ENCODE results near the gene IBA57. TPM values are rescaled to one million over a fixed set of nuclear protein-coding genes. Genes with fewer than 3 reads are reported as not detected.

Gene IBA57
- polyA plus RNA-seq, 1 donor (not counting 4 experiments of a cell fraction or from before 2014, with no cell fraction given) = 1.5 TPM

- FAIRE-seq (no peak), DNase-seq (ENCODE audit: low read depth, low spot score) (no peak)
- Histone ChIP-seq H3K36me3 (ENCODE audit: control insufficient read depth in 2 of 2, extremely low read depth in 1 of 2, insufficient read depth in 2 of 2, low read length in 2 of 2) (peaks cover 25 to 43% of the 10 kb centered on the region in 2 experiments), H3K9ac (ENCODE audit: control insufficient read depth, extremely low read depth, insufficient read depth, low read length) (peak within 1 kb of the TSS; percentile 33), H3K27me3 (ENCODE audit: control insufficient read depth, extremely low read depth, insufficient read depth, low read length) (no peaks in the 10 kb centered on the region), H3K27ac (ENCODE audit: control insufficient read depth, insufficient read depth, low read length) (peak within 1 kb of the TSS; percentile 26), H2AFZ (ENCODE audit: control insufficient read depth, low read length) (no peak within 1 kb of the TSS), H3K4me3 (ENCODE audit: control insufficient read depth in 2 of 3, extremely low read depth in 1 of 3, insufficient read depth in 2 of 3, low read depth in 1 of 3, low read length in 3 of 3) (peak within 1 kb of the TSS in 2 of 3 experiments; percentile 14 to 38), H3K79me2 (ENCODE audit: control insufficient read depth, insufficient read depth, low read length) (peaks cover 35% of the 10 kb centered on the region), H3K4me2 (ENCODE audit: control insufficient read depth, extremely low read depth, insufficient read depth, low read depth, low read length) (peak within 1 kb of the TSS; percentile 56), H3K9me3 (ENCODE audit: control insufficient read depth, low read depth, low read length) (no peaks in the 10 kb centered on the region), H3K4me1 (ENCODE audit: control insufficient read depth, extremely low read depth, insufficient read depth, low read length) (peaks cover 43% of the 10 kb centered on the region), H4K20me1 (ENCODE audit: control insufficient read depth, extremely low read depth, insufficient read depth, low read length) (peaks cover 7% of the 10 kb centered on the region), H3K9me1 (ENCODE audit: control insufficient read depth, extremely low read depth, insufficient read depth, low read length) (no peaks in the 10 kb centered on the region)
- no peak for TF ChIP-seq EZH2 (IDR thresholded peaks at IDR 0.05; ENCODE audit: low read length)
- no peak for TF ChIP-seq CTCF (optimal IDR thresholded peaks at IDR 0.05 in 1 of 3, IDR thresholded peaks at IDR 0.05 in 1 of 3, conservative IDR thresholded peaks at IDR 0.05 in 1 of 3; ENCODE audit: extremely low read depth in 1 of 3, insufficient read depth in 2 of 3, low read length in 3 of 3)
- dilution Hi-C loops (cut with MboI; ENCODE audit: extremely low pct_ligation_motif_present, low sequenced_read_pairs) = no loop called here
Observed at GRCh38 chr1:228149406-228150119, 16.0 kb upstream of the IBA57 start, which contains the start of gene GJC2. Gene GJC2 (plus strand): TSS chr1:228149930. CDS start chr1:228157759, 7,829 bp downstream.

DNA sequence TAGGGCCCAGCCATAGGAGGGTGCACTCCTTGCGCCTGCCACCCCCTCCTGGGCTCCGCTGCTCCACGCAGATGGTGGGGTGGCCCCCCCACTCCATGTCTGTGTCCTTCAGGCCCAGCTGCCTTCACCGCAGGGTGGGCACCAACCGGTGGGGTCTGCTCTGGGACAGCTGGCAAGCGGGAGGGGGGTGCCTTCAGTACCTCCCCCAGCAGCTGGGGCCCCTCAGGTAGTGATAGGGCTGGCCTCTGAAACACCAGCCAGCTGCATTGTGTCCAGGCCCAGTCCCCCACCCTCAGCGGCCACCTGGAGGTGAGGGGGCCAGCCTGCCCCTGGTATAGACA, 15.5 kb upstream of the IBA57 start:
- DNase-seq (ENCODE audit: low read depth, low spot score) (no peak), FAIRE-seq (no peak)
- Histone ChIP-seq H3K4me1 (ENCODE audit: control insufficient read depth, extremely low read depth, insufficient read depth, low read length) (peaks cover 49% of the 10 kb centered on the region), H3K4me3 (ENCODE audit: control insufficient read depth in 2 of 3, extremely low read depth in 1 of 3, insufficient read depth in 2 of 3, low read depth in 1 of 3, low read length in 3 of 3) (peak overlapping the region in 1 of 3 experiments; percentile 38), H3K9ac (ENCODE audit: control insufficient read depth, extremely low read depth, insufficient read depth, low read length) (peak overlapping the region; percentile 33), H3K27ac (ENCODE audit: control insufficient read depth, insufficient read depth, low read length) (peak overlapping the region; percentile 13), H2AFZ (ENCODE audit: control insufficient read depth, low read length) (no peak overlapping the region), H3K9me1 (ENCODE audit: control insufficient read depth, extremely low read depth, insufficient read depth, low read length) (no peaks in the 10 kb centered on the region), H3K27me3 (ENCODE audit: control insufficient read depth, extremely low read depth, insufficient read depth, low read length) (no peaks in the 10 kb centered on the region), H3K4me2 (ENCODE audit: control insufficient read depth, extremely low read depth, insufficient read depth, low read depth, low read length) (peak overlapping the region; percentile 56), H4K20me1 (ENCODE audit: control insufficient read depth, extremely low read depth, insufficient read depth, low read length) (peaks cover 7% of the 10 kb centered on the region), H3K36me3 (ENCODE audit: control insufficient read depth in 2 of 2, extremely low read depth in 1 of 2, insufficient read depth in 2 of 2, low read length in 2 of 2) (peaks cover 23 to 38% of the 10 kb centered on the region in 2 experiments), H3K79me2 (ENCODE audit: control insufficient read depth, insufficient read depth, low read length) (peaks cover 30% of the 10 kb centered on the region), H3K9me3 (ENCODE audit: control insufficient read depth, low read depth, low read length) (no peaks in the 10 kb centered on the region)
- dilution Hi-C loops (cut with MboI; ENCODE audit: extremely low pct_ligation_motif_present, low sequenced_read_pairs) = no loop called here
- TF ChIP-seq EZH2 (IDR thresholded peaks at IDR 0.05; ENCODE audit: low read length) (no peak), CTCF (optimal IDR thresholded peaks at IDR 0.05 in 1 of 3, IDR thresholded peaks at IDR 0.05 in 1 of 3, conservative IDR thresholded peaks at IDR 0.05 in 1 of 3; ENCODE audit: extremely low read depth in 1 of 3, insufficient read depth in 2 of 3, low read length in 3 of 3) (no peak)

All from keratinocyte (primary cell).